ENCODE measurements around the gene GRIK3. TPM values are rescaled to one million over a fixed set of nuclear protein-coding genes. Genes with fewer than 3 reads are reported as not detected.

GRIK3 gene
- total RNA-seq, 2 experiments from 2014 or later: not detected

GRCh38 chr1:37058424-37058988, 24.2 kb upstream of the GRIK3 start:
- DNase-seq: no peak
- H3K27me3 Mint-ChIP-seq: peaks cover 14% of the 10 kb centered on the region
- H3K9me3 Mint-ChIP-seq: no peaks in the 10 kb centered on the region
- H3K4me3 Mint-ChIP-seq: no peak overlapping the region
- no peak overlapping the region for H3K27ac Mint-ChIP-seq
- H3K4me1 Mint-ChIP-seq: no peaks in the 10 kb centered on the region
- H3K36me3 Mint-ChIP-seq: no peaks in the 10 kb centered on the region

- Mint-ChIP-seq H3K27me3 (peaks cover 14% of the 10 kb centered on the region), H3K4me3 (no peak overlapping the region), H3K4me1 (no peaks in the 10 kb centered on the region)
Observed at GRCh38 chr1:37056325-37056724, 22.0 kb upstream of the GRIK3 start.

GRCh38 chr1:37055631-37056030, 21.3 kb upstream of the GRIK3 start:
- peaks cover 9% of the 10 kb centered on the region for H3K27me3 Mint-ChIP-seq
- H3K27ac Mint-ChIP-seq: no peak overlapping the region
- no peaks in the 10 kb centered on the region for H3K4me1 Mint-ChIP-seq
- H3K9me3 Mint-ChIP-seq: no peaks in the 10 kb centered on the region
- H3K4me3 Mint-ChIP-seq: no peak overlapping the region
- no peak for DNase-seq
- H3K36me3 Mint-ChIP-seq: no peaks in the 10 kb centered on the region

More at GRCh38 chr1:37056325-37056724, 22.0 kb upstream of the GRIK3 start:
- no peak for DNase-seq
- H3K27ac Mint-ChIP-seq: no peak overlapping the region
- H3K36me3 Mint-ChIP-seq: no peaks in the 10 kb centered on the region
- H3K9me3 Mint-ChIP-seq: no peaks in the 10 kb centered on the region

- H3K27me3 Mint-ChIP-seq: peaks cover 3% of the 10 kb centered on the region
- H3K9me3 Mint-ChIP-seq: no peaks in the 10 kb centered on the region
- no peak for DNase-seq
- H3K27ac Mint-ChIP-seq: no peak overlapping the region
- H3K4me1 Mint-ChIP-seq: no peaks in the 10 kb centered on the region
- no peak overlapping the region for H3K4me3 Mint-ChIP-seq
- H3K36me3 Mint-ChIP-seq: no peaks in the 10 kb centered on the region
Observed at GRCh38 chr1:37053173-37053572, 18.9 kb upstream of the GRIK3 start.

- Mint-ChIP-seq H3K4me3 (no peak overlapping the region), H3K27me3 (peaks cover 3% of the 10 kb centered on the region), H3K4me1 (no peaks in the 10 kb centered on the region), H3K27ac (no peak overlapping the region), H3K9me3 (no peaks in the 10 kb centered on the region), H3K36me3 (no peaks in the 10 kb centered on the region)
- DNase-seq: no peak
Observed at GRCh38 chr1:37052120-37052519, 17.8 kb upstream of the GRIK3 start.

GRCh38 chr1:37051346-37051745, 17.0 kb upstream of the GRIK3 start:
- no peaks in the 10 kb centered on the region for H3K9me3 Mint-ChIP-seq
- DNase-seq: no peak
- H3K27me3 Mint-ChIP-seq: peaks cover 3% of the 10 kb centered on the region
- no peak overlapping the region for H3K27ac Mint-ChIP-seq
- no peaks in the 10 kb centered on the region for H3K4me1 Mint-ChIP-seq
- no peak overlapping the region for H3K4me3 Mint-ChIP-seq
- no peaks in the 10 kb centered on the region for H3K36me3 Mint-ChIP-seq

- Mint-ChIP-seq H3K9me3 (no peaks in the 10 kb centered on the region), H3K4me1 (no peaks in the 10 kb centered on the region), H3K27ac (no peak overlapping the region), H3K27me3 (peaks cover 17% of the 10 kb centered on the region), H3K4me3 (no peak overlapping the region), H3K36me3 (no peaks in the 10 kb centered on the region)
- DNase-seq: no peak
Observed at GRCh38 chr1:37047542-37047941, 13.2 kb upstream of the GRIK3 start.

- H3K27me3 Mint-ChIP-seq: peaks cover 47% of the 10 kb centered on the region
- H3K9me3 Mint-ChIP-seq: no peaks in the 10 kb centered on the region
- no peak for DNase-seq
- H3K36me3 Mint-ChIP-seq: no peaks in the 10 kb centered on the region
- no peak overlapping the region for H3K4me3 Mint-ChIP-seq
- no peaks in the 10 kb centered on the region for H3K4me1 Mint-ChIP-seq
- H3K27ac Mint-ChIP-seq: no peak overlapping the region
Observed at GRCh38 chr1:37043101-37043500, 8.8 kb upstream of the GRIK3 start.

GRCh38 chr1:37042506-37042905, 8.2 kb upstream of the GRIK3 start:
- H3K27me3 Mint-ChIP-seq: peaks cover 53% of the 10 kb centered on the region
- no peak overlapping the region for H3K27ac Mint-ChIP-seq
- no peaks in the 10 kb centered on the region for H3K9me3 Mint-ChIP-seq
- H3K4me3 Mint-ChIP-seq: no peak overlapping the region
- no peaks in the 10 kb centered on the region for H3K36me3 Mint-ChIP-seq
- no peak for DNase-seq
- no peaks in the 10 kb centered on the region for H3K4me1 Mint-ChIP-seq

GRCh38 chr1:37041483-37041882, 7.2 kb upstream of the GRIK3 start:
- no peak for DNase-seq
- no peaks in the 10 kb centered on the region for H3K4me1 Mint-ChIP-seq
- no peaks in the 10 kb centered on the region for H3K36me3 Mint-ChIP-seq
- H3K4me3 Mint-ChIP-seq: no peak overlapping the region
- no peak overlapping the region for H3K27ac Mint-ChIP-seq
- H3K9me3 Mint-ChIP-seq: no peaks in the 10 kb centered on the region
- H3K27me3 Mint-ChIP-seq: peaks cover 63% of the 10 kb centered on the region

- no peak overlapping the region for H3K27ac Mint-ChIP-seq
- no peak for DNase-seq
- H3K27me3 Mint-ChIP-seq: peaks cover 68% of the 10 kb centered on the region
- no peaks in the 10 kb centered on the region for H3K36me3 Mint-ChIP-seq
- H3K4me1 Mint-ChIP-seq: peaks cover 2% of the 10 kb centered on the region
- no peaks in the 10 kb centered on the region for H3K9me3 Mint-ChIP-seq
- H3K4me3 Mint-ChIP-seq: no peak overlapping the region
Observed at GRCh38 chr1:37040773-37041172, 6.5 kb upstream of the GRIK3 start.

GRCh38 chr1:37040261-37040660, 5.9 kb upstream of the GRIK3 start:
- no peak for DNase-seq
- Mint-ChIP-seq H3K4me1 (peaks cover 5% of the 10 kb centered on the region), H3K27ac (no peak overlapping the region), H3K9me3 (no peaks in the 10 kb centered on the region), H3K36me3 (no peaks in the 10 kb centered on the region), H3K4me3 (no peak overlapping the region), H3K27me3 (peaks cover 72% of the 10 kb centered on the region)

- Mint-ChIP-seq H3K4me3 (no peak overlapping the region), H3K9me3 (no peaks in the 10 kb centered on the region), H3K4me1 (peaks cover 5% of the 10 kb centered on the region), H3K36me3 (no peaks in the 10 kb centered on the region), H3K27me3 (peaks cover 79% of the 10 kb centered on the region), H3K27ac (no peak overlapping the region)
- no peak for DNase-seq
Observed at GRCh38 chr1:37038227-37039093, 4.1 kb upstream of the GRIK3 start.

GRCh38 chr1:37037690-37038089, 3.4 kb upstream of the GRIK3 start:
- Mint-ChIP-seq H3K9me3 (no peaks in the 10 kb centered on the region), H3K36me3 (no peaks in the 10 kb centered on the region), H3K27me3 (peaks cover 78% of the 10 kb centered on the region), H3K4me1 (peaks cover 5% of the 10 kb centered on the region), H3K27ac (no peak overlapping the region), H3K4me3 (no peak overlapping the region)
- no peak for DNase-seq

- Mint-ChIP-seq H3K36me3 (no peaks in the 10 kb centered on the region), H3K4me1 (peaks cover 5% of the 10 kb centered on the region), H3K27ac (no peak overlapping the region), H3K27me3 (peaks cover 84% of the 10 kb centered on the region), H3K9me3 (no peaks in the 10 kb centered on the region), H3K4me3 (no peak overlapping the region)
- DNase-seq: no peak
Observed at GRCh38 chr1:37036667-37037053, 2.3 kb upstream of the GRIK3 start.
